ENCODE measurements around the gene ZDHHC22. TPM values are rescaled to one million over a fixed set of nuclear protein-coding genes. Genes with fewer than 3 reads are reported as not detected.

Gene ZDHHC22
- total RNA-seq, 1 donor = not detected

DNA sequence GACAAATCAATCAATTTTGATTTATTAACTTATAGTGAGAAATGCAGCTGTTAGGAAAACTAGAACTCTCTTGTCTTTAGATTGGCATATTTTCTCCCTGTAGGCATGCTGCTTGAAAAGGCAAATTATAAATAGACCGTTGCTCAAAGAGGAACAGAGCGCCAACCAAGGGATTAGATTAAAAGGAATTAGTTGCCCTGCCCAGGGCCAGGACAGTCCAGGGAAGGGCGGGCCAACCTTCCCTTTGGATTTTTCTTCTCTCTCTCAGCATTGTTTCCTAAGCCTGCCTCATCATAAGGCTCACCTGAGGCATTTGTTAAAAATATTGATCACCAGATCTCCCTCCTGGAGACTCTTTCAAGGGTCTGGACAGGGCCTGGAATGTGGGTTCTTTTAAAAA is 34.9 kb downstream of the ZDHHC22 start:
- no peak for DNase-seq (ENCODE audit: low read depth in 2 of 3, low spot score in 2 of 3)

- no peak for DNase-seq (ENCODE audit: low read depth in 2 of 3, low spot score in 2 of 3)
Observed at GRCh38 chr14:77105145-77105939, 36.2 kb downstream of the ZDHHC22 start.

DNA sequence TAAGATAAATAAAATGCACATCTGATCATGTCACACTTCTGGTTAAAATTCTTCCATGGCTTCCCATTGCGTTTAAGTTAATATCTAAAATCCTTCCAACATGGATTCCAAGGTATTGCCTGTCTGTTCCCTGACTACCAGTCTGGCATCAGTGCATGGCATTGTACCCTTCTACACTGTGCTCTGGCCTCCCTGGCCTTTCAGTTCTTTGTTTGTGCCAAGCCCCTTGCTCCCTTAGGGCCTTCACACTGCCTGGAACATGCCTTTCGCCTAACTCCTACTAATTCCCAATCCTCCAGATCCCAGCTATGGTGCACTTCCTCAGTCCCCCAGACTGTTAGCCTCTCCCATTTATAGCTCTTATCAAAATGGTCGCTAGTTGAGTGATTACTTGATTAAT is 37.2 kb downstream of the ZDHHC22 start:
- DNase-seq (ENCODE audit: low read depth in 2 of 3, low spot score in 2 of 3) = no peak

DNA sequence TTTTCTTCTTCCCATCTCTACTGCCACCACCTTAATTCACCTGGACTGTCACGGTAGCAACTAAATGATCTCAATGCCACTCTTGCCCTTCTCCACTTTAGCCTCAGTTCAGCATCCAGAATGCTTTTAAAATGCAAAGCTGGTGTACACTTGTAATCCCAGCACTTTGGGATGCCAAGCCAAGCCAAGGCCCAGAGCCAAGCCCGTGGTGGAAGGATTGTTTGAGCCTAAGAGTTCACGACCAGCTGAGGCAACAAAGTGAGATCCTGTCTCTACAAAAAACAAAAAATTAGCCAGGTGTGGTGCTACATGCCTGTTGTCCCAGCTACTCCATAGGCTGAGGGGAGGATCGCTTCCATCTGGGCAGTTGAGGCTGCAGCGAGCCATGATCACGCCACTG is 37.6 kb downstream of the ZDHHC22 start:
- DNase-seq (ENCODE audit: low read depth in 2 of 3, low spot score in 2 of 3) = no peak

DNA sequence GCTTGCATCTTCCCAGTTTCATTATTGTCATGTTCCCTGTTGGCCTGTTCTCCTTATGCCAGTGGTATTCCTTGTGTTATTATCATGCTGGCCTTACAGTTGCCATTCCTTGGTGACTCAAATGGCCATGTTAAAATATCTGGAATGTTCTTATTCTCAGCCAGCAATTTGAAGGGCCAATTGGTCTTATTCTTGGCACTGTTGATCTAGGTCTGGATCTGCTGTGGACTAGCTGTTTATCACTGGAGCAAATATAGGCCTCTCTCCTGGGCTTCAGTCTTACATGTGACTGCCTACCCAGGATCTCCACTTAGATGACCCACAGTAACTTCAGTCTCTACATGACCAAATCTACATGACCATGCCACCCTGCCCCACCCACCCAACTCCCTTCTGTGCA is 38.1 kb downstream of the ZDHHC22 start:
- no peak for DNase-seq (ENCODE audit: low read depth in 2 of 3, low spot score in 2 of 3)

DNA sequence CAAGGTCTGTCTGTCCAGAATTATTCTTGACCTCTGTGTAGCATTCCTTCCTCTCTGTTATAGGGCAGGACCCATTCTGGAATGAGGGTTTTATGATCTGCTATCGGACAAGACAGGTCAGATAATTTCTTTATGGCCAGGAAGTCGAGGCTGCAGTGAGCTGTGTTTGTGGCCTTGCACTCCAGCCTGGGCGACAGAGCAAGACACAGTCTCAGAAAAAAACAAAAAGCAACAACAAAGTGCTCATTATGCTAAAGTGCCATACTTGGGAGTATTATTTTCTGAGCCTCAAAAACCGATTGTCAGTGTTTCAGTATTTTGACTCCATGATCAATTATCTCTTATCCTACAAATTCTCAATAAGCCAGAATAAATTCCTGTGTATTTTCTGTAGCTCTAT is 39.4 kb downstream of the ZDHHC22 start:
- no peak for DNase-seq (ENCODE audit: low read depth in 2 of 3, low spot score in 2 of 3)

GRCh38 chr14:77100961-77101360 is 40.6 kb downstream of the ZDHHC22 start:
- DNase-seq (ENCODE audit: low read depth in 2 of 3, low spot score in 2 of 3) = no peak

DNA sequence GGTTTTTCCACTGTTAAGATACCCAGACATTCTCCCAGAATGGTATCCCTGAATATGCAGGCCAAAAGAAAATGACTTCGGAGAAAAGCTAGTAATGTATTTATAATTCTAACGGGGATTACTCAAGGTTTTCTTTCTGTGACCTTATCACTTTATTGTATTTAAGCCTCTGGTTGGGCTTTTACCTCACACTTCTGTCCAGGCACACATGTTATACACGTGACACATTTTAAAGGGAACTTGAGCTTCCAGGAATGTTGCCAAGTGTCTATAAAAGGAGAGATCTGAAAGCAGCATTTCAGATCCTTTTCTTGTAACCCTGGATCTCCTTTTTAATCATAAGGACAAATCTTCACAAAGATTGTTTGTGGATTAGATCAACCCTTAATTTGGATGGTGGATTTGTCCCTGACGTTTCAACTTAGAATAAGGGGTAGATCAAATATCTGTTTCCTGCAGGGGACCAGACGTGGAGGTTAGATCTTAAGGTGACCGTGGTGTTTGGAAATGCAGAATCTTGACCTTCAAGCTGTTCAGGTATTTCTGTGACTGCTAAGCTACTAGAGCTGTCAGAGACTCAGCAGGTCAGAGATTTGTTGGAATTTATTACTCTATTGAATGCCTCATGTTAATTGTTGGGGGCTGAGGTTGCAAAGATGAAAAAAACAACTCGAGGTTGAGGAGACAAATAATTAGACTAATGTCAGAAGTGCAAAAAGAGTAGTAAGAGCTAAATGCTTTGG is 42.0 kb downstream of the ZDHHC22 start:
- DNase-seq (ENCODE audit: low read depth in 2 of 3, low spot score in 2 of 3) = peak in 1 of 3 donors; percentile 36

- peak in 1 of 3 donors; percentile 10 for DNase-seq (ENCODE audit: low read depth in 2 of 3, low spot score in 2 of 3)
Observed at GRCh38 chr14:77098529-77099353, 42.9 kb downstream of the ZDHHC22 start.

DNA sequence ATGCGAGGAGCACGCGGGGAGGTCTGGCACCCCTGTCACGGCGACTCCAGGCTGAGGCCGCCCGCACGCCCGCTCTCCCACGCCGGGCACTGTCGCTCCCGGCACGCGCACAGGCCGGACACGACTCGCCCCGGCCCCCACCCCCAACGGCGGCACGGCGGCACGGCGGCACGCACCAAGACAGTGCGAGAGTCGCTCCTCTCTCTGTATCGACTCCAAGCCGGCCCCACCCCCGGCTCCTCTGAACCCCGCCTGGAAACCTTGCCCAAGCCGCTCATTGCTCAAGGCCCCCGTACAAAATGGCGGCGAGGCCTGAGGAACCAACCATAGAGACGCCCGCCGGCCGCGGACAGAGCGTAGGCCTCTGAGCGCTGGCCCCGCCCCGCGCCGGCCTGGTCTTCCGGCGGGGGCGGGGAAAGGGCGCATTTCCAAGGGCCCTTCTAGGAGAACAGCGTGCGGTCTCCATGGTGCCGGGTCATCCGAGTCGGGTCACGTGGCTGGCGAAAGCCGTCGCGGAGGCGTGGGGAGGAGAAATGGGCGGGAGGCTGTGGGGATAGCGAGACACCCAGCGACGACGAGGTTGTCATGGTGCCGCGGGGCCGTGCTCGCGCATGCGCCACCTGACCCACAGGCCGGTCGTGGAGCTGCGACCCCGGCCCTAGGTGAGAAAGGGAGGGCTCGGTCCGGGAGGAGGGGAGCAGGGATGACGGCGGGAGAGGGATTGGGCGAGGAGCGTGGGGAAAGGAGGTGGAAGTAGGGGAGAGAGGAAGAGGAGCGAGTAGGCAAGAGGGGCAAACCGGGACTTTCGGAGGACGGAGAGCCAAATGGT is 43.7 kb downstream of the ZDHHC22 start, which contains the start of gene CIPC:
TSS of gene CIPC (plus strand) at position 559 of the 829 bp plus-strand sequence. CDS start 7,451 bp downstream, outside the sequence.
- peak; percentile 94 to 99 (median 99) for DNase-seq (ENCODE audit: low read depth in 2 of 3, low spot score in 2 of 3)

- no peak for DNase-seq (ENCODE audit: low read depth in 2 of 3, low spot score in 2 of 3)
Observed at GRCh38 chr14:77097006-77097699, 44.4 kb downstream of the ZDHHC22 start.

GRCh38 chr14:77094672-77095284 is 46.8 kb downstream of the ZDHHC22 start:
- peak; percentile 56 to 91 (median 84) for DNase-seq (ENCODE audit: low read depth in 2 of 3, low spot score in 2 of 3)

- DNase-seq (ENCODE audit: low read depth in 2 of 3, low spot score in 2 of 3) = no peak
Observed at GRCh38 chr14:77092676-77093075, 48.9 kb downstream of the ZDHHC22 start.

- no peak for DNase-seq (ENCODE audit: low read depth in 2 of 3, low spot score in 2 of 3)
Observed at GRCh38 chr14:77091518-77091917, 50.1 kb downstream of the ZDHHC22 start.

- no peak for DNase-seq (ENCODE audit: low read depth in 2 of 3, low spot score in 2 of 3)
Observed at GRCh38 chr14:77088645-77089044, 52.9 kb downstream of the ZDHHC22 start.

DNA sequence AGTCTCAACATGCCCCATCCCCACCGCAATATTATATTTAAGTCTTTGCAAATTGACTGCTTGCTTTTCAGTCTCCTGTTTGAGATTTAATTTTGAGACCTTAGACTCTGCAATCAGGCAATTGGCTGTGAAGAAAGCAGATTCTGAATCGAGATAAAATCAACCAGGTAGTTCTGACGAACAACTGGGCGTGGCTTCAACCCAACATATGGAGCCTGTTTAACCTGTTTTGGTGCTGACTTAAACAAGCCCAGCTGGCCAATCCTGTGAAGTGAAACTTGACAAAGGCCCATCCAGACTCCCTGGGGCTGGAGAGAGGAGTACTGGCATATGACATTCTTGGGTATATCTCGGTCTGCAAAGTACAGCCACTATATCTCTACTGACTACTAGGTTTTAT is 53.4 kb downstream of the ZDHHC22 start:
- DNase-seq (ENCODE audit: low read depth in 2 of 3, low spot score in 2 of 3) = no peak

- DNase-seq (ENCODE audit: low read depth in 2 of 3, low spot score in 2 of 3) = no peak
Observed at GRCh38 chr14:77087631-77088030, 54.0 kb downstream of the ZDHHC22 start.

DNA sequence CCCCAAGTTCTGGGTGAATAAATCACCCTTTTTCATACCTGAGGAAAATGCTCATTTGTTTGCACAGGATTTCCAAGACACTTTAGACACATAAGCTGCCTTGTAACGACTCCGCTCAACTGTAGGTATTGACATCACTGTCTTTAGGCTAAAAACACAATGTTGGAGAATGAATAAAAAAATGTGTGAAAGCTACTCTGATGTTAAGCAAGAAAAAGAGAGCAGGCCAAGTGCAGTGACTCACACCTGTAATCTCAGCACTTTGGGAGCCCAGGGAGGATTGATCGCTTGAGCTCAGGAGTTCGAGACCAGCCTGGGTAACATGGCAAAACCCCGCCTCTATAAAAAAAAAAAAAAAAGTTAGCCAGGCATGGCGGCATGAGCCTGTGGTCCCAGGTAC is 54.6 kb downstream of the ZDHHC22 start:
- no peak for DNase-seq (ENCODE audit: low read depth in 2 of 3, low spot score in 2 of 3)

All from hematopoietic multipotent progenitor cell (in vitro differentiated cells).